Measurements from ENCODE around the gene NLRP1. TPM values are rescaled to one million over a fixed set of nuclear protein-coding genes. Genes with fewer than 3 reads are reported as not detected.

Gene NLRP1
- total and polyA plus RNA-seq, 2 donors (not counting 3 experiments of a cell fraction or from before 2014, with no cell fraction given): 43.8 to 53.9 TPM

DNA sequence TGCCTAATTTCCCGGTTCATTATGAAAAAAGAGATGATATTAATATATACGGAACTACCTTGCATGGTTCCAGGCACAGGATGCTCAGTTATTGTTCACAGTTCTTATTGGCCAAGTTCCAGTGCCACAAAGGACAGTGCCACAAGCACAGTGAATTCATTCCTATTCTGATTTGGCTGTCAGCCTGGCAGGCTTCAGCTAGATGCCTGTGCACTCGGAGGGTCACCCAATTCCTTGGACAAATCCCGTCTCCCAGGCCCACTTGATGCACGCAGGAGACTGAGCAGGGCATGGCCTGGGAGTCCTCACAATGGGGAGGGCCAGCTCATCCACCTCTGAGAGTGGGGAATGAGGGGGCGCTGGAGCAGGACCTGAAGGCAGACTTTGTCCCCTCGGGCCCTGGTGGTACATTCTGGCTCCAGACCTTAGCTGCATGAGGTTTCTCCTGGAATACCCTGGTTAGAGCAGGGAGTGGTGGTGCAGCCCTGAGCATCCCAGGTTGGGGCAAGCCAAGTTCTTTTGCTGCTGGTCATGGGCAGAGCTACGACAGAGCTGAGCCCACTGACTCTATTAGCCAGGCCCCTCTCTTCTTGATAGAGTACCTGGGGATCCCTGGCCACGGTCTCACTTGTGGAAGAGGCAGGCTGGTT is 56.6 kb downstream of the NLRP1 start:
- Histone ChIP-seq H3K27me3 (ENCODE audit: control insufficient read depth in 2 of 2, insufficient read depth in 2 of 2, low read length in 2 of 2) (no peaks in the 10 kb centered on the region), H3K9ac (replicated peaks; ENCODE audit: extremely low read depth, insufficient read depth, low read length) (peak overlapping the region; percentile 69), H3K79me2 (ENCODE audit: control insufficient read depth, insufficient read depth, low read length) (no peaks in the 10 kb centered on the region), H4K20me1 (replicated peaks; ENCODE audit: control insufficient read depth, extremely low read depth, insufficient read depth, low read length) (no peaks in the 10 kb centered on the region), H3K9me1 (replicated peaks; ENCODE audit: control insufficient read depth, extremely low read depth, insufficient read depth, low read length) (no peaks in the 10 kb centered on the region), H3K36me3 (ENCODE audit: control insufficient read depth in 2 of 2, extremely low read depth in 1 of 2, insufficient read depth in 2 of 2, low read length in 2 of 2) (peaks cover 10 to 33% of the 10 kb centered on the region in 2 experiments), H3K4me3 (replicated peaks in 1 of 3; ENCODE audit: insufficient read depth in 1 of 3, low read depth in 1 of 3, low read length in 3 of 3) (no peak overlapping the region), H3K4me2 (ENCODE audit: insufficient read depth, low read length) (peak overlapping the region; percentile 29), H3K9me3 (replicated peaks; ENCODE audit: control insufficient read depth, insufficient read depth, low read length) (no peaks in the 10 kb centered on the region), H2AFZ (ENCODE audit: low read depth, low read length) (no peak overlapping the region), H3K27ac (ENCODE audit: insufficient read depth, low read depth, low read length) (peak overlapping the region; percentile 96), H3K4me1 (ENCODE audit: control insufficient read depth, extremely low read depth, insufficient read depth, low read length) (peaks cover 18% of the 10 kb centered on the region)
- DNase-seq (ENCODE audit: low read depth, low spot score) (peak; percentile 37), FAIRE-seq (no peak)
- intact Hi-C loops (cut with micrococcal nuclease): no loop called here
- BruUV-seq (replicated peaks): no TSS peak
- dilution Hi-C loops (cut with MboI; ENCODE audit: extremely low pct_ligation_motif_present, low sequenced_read_pairs): no loop called here
- ChIA-PET CTCF (interaction anchor here (0.6 to 1.7 kb wide), 7 partner anchors 11 to 97 kb away, joined by 3 to 7 read pairs (median 3); partner anchors contain the start of gene NLRP1), POLR2A (interaction anchor here (1.6 kb wide), 1 partner anchor 41 kb away, joined by 9 read pairs; the partner anchor contains the start of genes DERL2 and MIS12)
- TF ChIP-seq GATA2 (IDR thresholded peaks at IDR 0.05; ENCODE audit: insufficient read depth, insufficient read length, low read depth, low read length) (no peak), EZH2 (IDR thresholded peaks at IDR 0.05; ENCODE audit: borderline replicate concordance, low read depth, low read length, severe bottlenecking) (no peak), MYC (IDR thresholded peaks at IDR 0.05; ENCODE audit: low read depth, low read length) (no peak), FOS (IDR thresholded peaks at IDR 0.05; ENCODE audit: borderline replicate concordance, insufficient read depth, low read length) (no peak), JUN (IDR thresholded peaks at IDR 0.05; ENCODE audit: borderline replicate concordance, insufficient read depth, insufficient read length, low read depth) (no peak), POLR2A (IDR thresholded peaks at IDR 0.05; ENCODE audit: low read depth, low read length) (no peak), POLR2AphosphoS5 (IDR thresholded peaks at IDR 0.05; ENCODE audit: insufficient read depth, low read depth, low read length) (no peak)
- TF ChIP-seq, protein P1, sequence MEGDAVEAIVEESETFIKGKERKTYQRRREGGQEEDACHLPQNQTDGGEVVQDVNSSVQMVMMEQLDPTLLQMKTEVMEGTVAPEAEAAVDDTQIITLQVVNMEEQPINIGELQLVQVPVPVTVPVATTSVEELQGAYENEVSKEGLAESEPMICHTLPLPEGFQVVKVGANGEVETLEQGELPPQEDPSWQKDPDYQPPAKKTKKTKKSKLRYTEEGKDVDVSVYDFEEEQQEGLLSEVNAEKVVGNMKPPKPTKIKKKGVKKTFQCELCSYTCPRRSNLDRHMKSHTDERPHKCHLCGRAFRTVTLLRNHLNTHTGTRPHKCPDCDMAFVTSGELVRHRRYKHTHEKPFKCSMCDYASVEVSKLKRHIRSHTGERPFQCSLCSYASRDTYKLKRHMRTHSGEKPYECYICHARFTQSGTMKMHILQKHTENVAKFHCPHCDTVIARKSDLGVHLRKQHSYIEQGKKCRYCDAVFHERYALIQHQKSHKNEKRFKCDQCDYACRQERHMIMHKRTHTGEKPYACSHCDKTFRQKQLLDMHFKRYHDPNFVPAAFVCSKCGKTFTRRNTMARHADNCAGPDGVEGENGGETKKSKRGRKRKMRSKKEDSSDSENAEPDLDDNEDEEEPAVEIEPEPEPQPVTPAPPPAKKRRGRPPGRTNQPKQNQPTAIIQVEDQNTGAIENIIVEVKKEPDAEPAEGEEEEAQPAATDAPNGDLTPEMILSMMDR (IDR thresholded peaks at IDR 0.05; ENCODE audit: extremely low read depth in 1 of 2, insufficient read depth in 1 of 2, low read depth in 1 of 2, low read length in 2 of 2): no peak
- TF ChIP-seq, protein P2, sequence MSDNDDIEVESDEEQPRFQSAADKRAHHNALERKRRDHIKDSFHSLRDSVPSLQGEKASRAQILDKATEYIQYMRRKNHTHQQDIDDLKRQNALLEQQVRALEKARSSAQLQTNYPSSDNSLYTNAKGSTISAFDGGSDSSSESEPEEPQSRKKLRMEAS (IDR thresholded peaks at IDR 0.05; ENCODE audit: insufficient read depth, insufficient read length): no peak

Measured in endothelial cell of umbilical vein (primary cell).